MCF 10A (cell line): ENCODE data around the gene EPS8L1. TPM values are rescaled to one million over a fixed set of nuclear protein-coding genes. Genes with fewer than 3 reads are reported as not detected.

Experiments used
- BruUV-seq: library from RNA; stranded (reverse); fragments of 400-500 nt; replicated peaks from 2 replicates; lab custom pipeline; 2021; lab: Mats Ljungman, UMichigan
- CTCF ChIA-PET: fragments of 300-600 bp; sonication (Branson Sonifier 250); formaldehyde crosslinking; extraction: SDS; loops from one replicate; lab custom pipeline; 2021; ENCODE audit warnings: antibody characterized with exemption, inconsistent platforms; lab: Yijun Ruan, JAX
- POLR2A ChIA-PET: fragments of 300-600, 350-650 bp; sonication (Branson Sonifier 250); formaldehyde crosslinking; extraction: SDS; loops from one replicate; lab custom pipeline; 2020; ENCODE audit warnings: antibody characterized with exemption, inconsistent platforms; lab: Yijun Ruan, JAX
- DNase-seq: peaks from one replicate; pipeline ENCODE4 v3.0.0-alpha.2; 2018; ENCODE audit not compliant: unreplicated experiment
- H3K27ac Mint-ChIP-seq: one replicate; pipeline ENCODE4 v1.8.0; 2022; ENCODE audit warnings: mild to moderate bottlenecking, low read depth, mixed read lengths; ENCODE audit not compliant: unreplicated experiment
- H3K27me3 Mint-ChIP-seq: one replicate; pipeline ENCODE4 v1.8.0; 2022; ENCODE audit warnings: mixed read lengths; ENCODE audit not compliant: insufficient read depth, unreplicated experiment
- H3K36me3 Mint-ChIP-seq: one replicate; pipeline ENCODE4 v1.8.0; 2022; ENCODE audit warnings: mild to moderate bottlenecking, moderate library complexity, mixed read lengths; ENCODE audit not compliant: insufficient read depth, unreplicated experiment
- H3K4me1 Mint-ChIP-seq: one replicate; pipeline ENCODE4 v1.8.0; 2022; ENCODE audit warnings: mixed read lengths; ENCODE audit not compliant: insufficient read depth, unreplicated experiment
- H3K4me3 Mint-ChIP-seq: one replicate; pipeline ENCODE4 v1.8.0; 2022; ENCODE audit warnings: mild to moderate bottlenecking, moderate library complexity, mixed read lengths; ENCODE audit not compliant: unreplicated experiment
- H3K9me3 Mint-ChIP-seq: one replicate; pipeline ENCODE4 v1.8.0; 2022; ENCODE audit warnings: mixed read lengths; ENCODE audit not compliant: unreplicated experiment
- CTCF ChIP-seq: fragments of 200-600 bp; IDR thresholded peaks from one replicate; pipeline ENCODE4 v1.8.0; 2022; ENCODE audit warnings: antibody characterized with exemption, mild to moderate bottlenecking; ENCODE audit not compliant: unreplicated experiment
- intact Hi-C: fragments of 100-400 bp; cut with micrococcal nuclease; formaldehyde crosslinking; loops from 2 replicates; pipeline ENCODE4 v1.14.1; 2022
- total RNA-seq: library from RNA; stranded (reverse); gene quantifications from 2 replicates; pipeline ENCODE4 v1.2.3, GENCODE V29; 2022

EPS8L1 gene
- total RNA-seq, 1 experiment from 2014 or later = 17.9 TPM

- ChIA-PET POLR2A (no interaction called here), CTCF (interaction anchor here (0.6 to 1.1 kb wide), 2 partner anchors 18 to 585 kb away, joined by 3 to 5 read pairs; no protein-coding TSS in a partner anchor)
- DNase-seq = no peak
- Mint-ChIP-seq H3K4me3 (no peak overlapping the region), H3K27me3 (peaks cover 20% of the 10 kb centered on the region), H3K9me3 (no peaks in the 10 kb centered on the region), H3K36me3 (no peaks in the 10 kb centered on the region), H3K27ac (no peak overlapping the region), H3K4me1 (peaks cover 26% of the 10 kb centered on the region)
- no peak for TF ChIP-seq CTCF
- intact Hi-C loops = no loop called here
- BruUV-seq = no TSS peak
Observed at GRCh38 chr19:55067869-55068268, 7.8 kb upstream of the EPS8L1 start.

- intact Hi-C loops = no loop called here
- BruUV-seq = no TSS peak
- ChIA-PET POLR2A (interaction anchor here (0.6 to 0.9 kb wide), 2 partner anchors 19 to 22 kb away, joined by 3 to 4 read pairs; no protein-coding TSS in a partner anchor), CTCF (interaction anchor here (0.9 to 1.3 kb wide), 2 partner anchors 72 to 395 kb away, joined by 3 read pairs; no protein-coding TSS in a partner anchor)
- Mint-ChIP-seq H3K9me3 (peaks cover 5% of the 10 kb centered on the region), H3K27me3 (peaks cover 20% of the 10 kb centered on the region), H3K4me3 (peak overlapping the region; percentile 74), H3K4me1 (peaks cover 26% of the 10 kb centered on the region), H3K27ac (peak overlapping the region; percentile 43), H3K36me3 (no peaks in the 10 kb centered on the region)
- DNase-seq = peak; percentile 66
- no peak for TF ChIP-seq CTCF
Observed at GRCh38 chr19:55068950-55069864, 6.5 kb upstream of the EPS8L1 start.

GRCh38 chr19:55069865-55070197 is 5.8 kb upstream of the EPS8L1 start:
- Mint-ChIP-seq H3K4me1 (peaks cover 26% of the 10 kb centered on the region), H3K9me3 (peaks cover 5% of the 10 kb centered on the region), H3K36me3 (no peaks in the 10 kb centered on the region), H3K4me3 (peak overlapping the region; percentile 74), H3K27ac (peak overlapping the region; percentile 43), H3K27me3 (peaks cover 20% of the 10 kb centered on the region)
- no peak for TF ChIP-seq CTCF
- ChIA-PET POLR2A (interaction anchor here (0.6 to 0.9 kb wide), 2 partner anchors 18 to 525 kb away, joined by 3 read pairs; no protein-coding TSS in a partner anchor), CTCF (interaction anchor here (0.7 to 1.3 kb wide), 3 partner anchors 29 to 396 kb away, joined by 3 to 4 read pairs (median 3); no protein-coding TSS in a partner anchor)
- BruUV-seq = no TSS peak
- no peak for DNase-seq
- intact Hi-C loops = no loop called here
